ENCODE measurements around the gene MTARC1. TPM values are rescaled to one million over a fixed set of nuclear protein-coding genes. Genes with fewer than 3 reads are reported as not detected.

MTARC1 gene
- total RNA-seq, 4 donors from 2014 or later = 44.0 to 96.5 (median 59.7) TPM

DNA sequence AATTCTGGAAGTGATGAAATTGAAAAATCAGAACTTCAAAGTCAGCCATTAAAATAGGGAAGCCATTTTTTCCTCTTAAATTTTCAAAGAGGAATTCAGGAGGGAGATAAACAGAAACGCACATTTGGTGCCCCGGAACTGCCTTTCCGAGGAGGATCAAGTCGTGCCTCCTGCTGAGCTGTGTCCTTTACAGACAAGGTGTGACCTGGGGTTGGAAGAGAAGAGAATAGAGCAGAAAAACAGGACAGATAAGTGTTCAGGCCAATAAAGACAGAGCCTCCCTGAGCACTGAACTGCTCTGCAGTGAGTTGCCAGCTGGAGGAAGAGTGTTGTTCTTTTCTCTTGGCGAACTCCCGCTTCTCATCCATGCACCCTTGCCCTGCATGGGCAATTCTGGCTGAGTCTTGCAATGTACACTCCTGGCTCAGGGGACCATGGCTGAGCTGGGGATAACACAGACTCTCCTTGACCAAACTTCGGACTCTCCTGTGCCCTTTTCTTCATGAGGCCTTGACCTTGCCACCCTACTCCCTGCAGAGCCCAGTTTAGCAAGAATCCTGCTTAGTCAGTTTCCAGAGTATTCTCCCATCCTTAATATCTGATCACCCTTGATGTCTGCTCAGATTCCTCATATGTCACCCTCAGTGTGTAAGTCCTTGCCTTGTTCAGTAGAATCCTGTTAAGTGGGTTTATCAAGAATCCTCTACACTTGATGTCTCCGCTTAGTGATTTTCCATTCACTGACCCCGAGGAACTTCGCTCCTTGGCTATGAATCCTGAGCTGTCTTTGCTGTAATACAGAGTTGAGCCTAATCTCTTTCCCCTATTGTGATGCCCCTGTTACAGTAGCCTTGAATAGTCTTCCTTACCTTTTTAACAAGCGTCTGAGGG, 1.3 kb upstream of the MTARC1 start:
- peak; percentile 80 to 84 for DNase-seq
- H3K36me3 ChIP-seq = peaks cover 0 to 4% of the 10 kb centered on the region in 2 donors
- TF ChIP-seq, protein P1, sequence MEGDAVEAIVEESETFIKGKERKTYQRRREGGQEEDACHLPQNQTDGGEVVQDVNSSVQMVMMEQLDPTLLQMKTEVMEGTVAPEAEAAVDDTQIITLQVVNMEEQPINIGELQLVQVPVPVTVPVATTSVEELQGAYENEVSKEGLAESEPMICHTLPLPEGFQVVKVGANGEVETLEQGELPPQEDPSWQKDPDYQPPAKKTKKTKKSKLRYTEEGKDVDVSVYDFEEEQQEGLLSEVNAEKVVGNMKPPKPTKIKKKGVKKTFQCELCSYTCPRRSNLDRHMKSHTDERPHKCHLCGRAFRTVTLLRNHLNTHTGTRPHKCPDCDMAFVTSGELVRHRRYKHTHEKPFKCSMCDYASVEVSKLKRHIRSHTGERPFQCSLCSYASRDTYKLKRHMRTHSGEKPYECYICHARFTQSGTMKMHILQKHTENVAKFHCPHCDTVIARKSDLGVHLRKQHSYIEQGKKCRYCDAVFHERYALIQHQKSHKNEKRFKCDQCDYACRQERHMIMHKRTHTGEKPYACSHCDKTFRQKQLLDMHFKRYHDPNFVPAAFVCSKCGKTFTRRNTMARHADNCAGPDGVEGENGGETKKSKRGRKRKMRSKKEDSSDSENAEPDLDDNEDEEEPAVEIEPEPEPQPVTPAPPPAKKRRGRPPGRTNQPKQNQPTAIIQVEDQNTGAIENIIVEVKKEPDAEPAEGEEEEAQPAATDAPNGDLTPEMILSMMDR (IDR thresholded peaks at IDR 0.05) = no peak
- peak in 1 of 2 donors; percentile 31 for TF ChIP-seq POLR2A (IDR thresholded peaks at IDR 0.05)
- no peak overlapping the region for H3K4me3 ChIP-seq (replicated peaks in 1 of 3)
- peak overlapping the region; percentile 90 to 92 (median 91) for H3K27ac ChIP-seq
- intact Hi-C loops (cut with DNase I) = no loop called here
- H3K27me3 ChIP-seq = no peaks in the 10 kb centered on the region
- WGBS, 2 donors = 42 to 49% methylated on average over 11 of the region's 11 CpGs
- peaks cover 39 to 49% of the 10 kb centered on the region in 2 donors for H3K4me1 ChIP-seq
- no peaks in the 10 kb centered on the region for H3K9me3 ChIP-seq

DNA sequence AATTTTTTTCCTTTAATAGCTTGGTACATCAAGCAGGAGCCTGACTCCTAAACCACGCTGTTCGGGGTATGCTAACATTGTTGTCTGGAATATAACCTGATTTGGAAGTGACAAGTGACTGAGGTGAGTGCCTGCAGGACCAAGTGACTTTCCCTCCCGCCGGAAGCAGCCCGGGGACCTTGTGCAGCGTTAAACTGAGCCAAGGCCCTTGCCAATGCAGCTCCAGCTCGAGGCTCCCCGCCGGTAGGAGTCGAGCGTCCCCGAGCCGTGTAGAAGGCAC, 716 bp upstream of the MTARC1 start:
- 38 to 87% methylated on average over 3 to 12 of the region's 13 CpGs for WGBS, 2 donors
- H3K36me3 ChIP-seq = peaks cover 0 to 4% of the 10 kb centered on the region in 2 donors
- no peaks in the 10 kb centered on the region for H3K27me3 ChIP-seq
- TF ChIP-seq, protein P1 (IDR thresholded peaks at IDR 0.05) = no peak
- no peak for TF ChIP-seq POLR2A (IDR thresholded peaks at IDR 0.05)
- no peaks in the 10 kb centered on the region for H3K9me3 ChIP-seq
- H3K4me3 ChIP-seq (replicated peaks in 1 of 3) = peak overlapping the region in 1 of 3 donors; percentile 46
- peaks cover 45 to 54% of the 10 kb centered on the region in 2 donors for H3K4me1 ChIP-seq
- DNase-seq = peak; percentile 16 to 37
- intact Hi-C loops (cut with DNase I) = no loop called here
- peak overlapping the region; percentile 90 to 92 (median 91) for H3K27ac ChIP-seq

DNA sequence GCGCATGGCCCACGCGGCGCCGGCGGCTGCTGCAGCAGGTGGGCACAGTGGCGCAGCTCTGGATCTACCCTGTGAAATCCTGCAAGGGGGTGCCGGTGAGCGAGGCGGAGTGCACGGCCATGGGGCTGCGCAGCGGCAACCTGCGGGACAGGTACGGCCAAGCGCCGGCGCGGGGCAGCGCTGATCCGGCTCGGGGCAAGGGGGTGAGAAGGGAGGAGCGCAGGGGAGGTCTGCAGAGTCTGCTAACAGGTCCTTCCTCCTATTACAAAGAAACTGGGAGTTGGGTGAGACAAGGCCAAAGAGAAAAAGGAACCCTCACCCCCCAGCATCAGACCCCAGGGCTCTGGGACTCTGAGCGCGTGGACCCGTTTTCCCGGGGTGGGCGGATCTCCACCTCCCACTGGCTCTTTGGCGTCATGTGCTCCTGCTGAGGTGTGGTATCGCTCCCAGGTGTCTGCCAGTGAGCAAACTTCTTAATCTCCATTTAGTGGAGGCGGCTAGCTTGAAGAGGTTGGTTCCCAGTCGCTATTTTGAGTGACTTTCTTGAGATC, 431 bp downstream of the MTARC1 start:
- intact Hi-C loops (cut with DNase I) = no loop called here
- peak in 1 of 2 donors; percentile 67 for TF ChIP-seq POLR2A (IDR thresholded peaks at IDR 0.05)
- TF ChIP-seq, protein P1 (IDR thresholded peaks at IDR 0.05) = no peak
- 11 to 14% methylated on average over 9 to 20 of the region's 32 CpGs for WGBS, 2 donors
- peak overlapping the region; percentile 12 to 46 (median 28) for H3K4me3 ChIP-seq (replicated peaks in 1 of 3)
- H3K4me1 ChIP-seq = peaks cover 56 to 66% of the 10 kb centered on the region in 2 donors
- no peaks in the 10 kb centered on the region for H3K36me3 ChIP-seq
- H3K27ac ChIP-seq = peak overlapping the region; percentile 90 to 92 (median 91)
- DNase-seq = peak; percentile 86
- H3K27me3 ChIP-seq = no peaks in the 10 kb centered on the region
- H3K9me3 ChIP-seq = no peaks in the 10 kb centered on the region

DNA sequence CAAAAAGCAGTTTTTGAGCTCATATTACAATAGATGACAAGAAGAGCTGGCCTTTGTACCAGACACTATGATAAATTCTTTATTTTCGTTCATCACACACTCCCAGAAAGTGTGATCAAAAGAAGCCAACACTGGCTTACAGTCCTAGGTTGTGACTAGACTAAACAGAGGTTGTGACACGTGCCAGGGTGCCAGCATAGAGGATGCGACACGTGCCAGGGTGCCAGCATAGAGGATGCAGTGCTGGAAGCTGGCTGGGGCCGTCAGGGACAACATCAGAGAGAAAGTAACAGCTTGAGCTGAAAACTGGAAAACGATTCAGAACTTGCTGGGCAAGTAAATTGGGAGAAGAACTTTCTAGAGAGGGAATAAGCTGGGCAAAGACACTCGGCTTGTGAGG, 2.2 kb downstream of the MTARC1 start:
- Histone ChIP-seq H3K27me3 (no peaks in the 10 kb centered on the region), H3K9me3 (no peaks in the 10 kb centered on the region), H3K27ac (peak overlapping the region; percentile 90 to 92 (median 91)), H3K4me1 (peaks cover 59 to 71% of the 10 kb centered on the region in 2 donors), H3K4me3 (replicated peaks in 1 of 3) (no peak overlapping the region), H3K36me3 (no peaks in the 10 kb centered on the region)
- TF ChIP-seq, protein P1 (IDR thresholded peaks at IDR 0.05) = no peak
- no peak for TF ChIP-seq POLR2A (IDR thresholded peaks at IDR 0.05)
- 55 to 64% methylated on average over 7 of the region's 7 CpGs for WGBS, 2 donors
- DNase-seq = peak; percentile 49 to 63
- intact Hi-C loops (cut with DNase I) = no loop called here
